HCT116 (cell line): ENCODE results near the gene FOXN3. TPM values are rescaled to one million over a fixed set of nuclear protein-coding genes. Genes with fewer than 3 reads are reported as not detected.

Experiments
- ATAC-seq: fragments of 200-7000 bp; cut with Tn5 transposase; 2 replicates; pipeline ENCODE4 v1.9.1; 2020; ENCODE audit warnings: mild to moderate bottlenecking, moderate library complexity
- BruUV-seq: library from RNA; stranded (reverse); fragments of 400-500 nt; replicated peaks from 2 replicates; lab custom pipeline; 2021; lab: Mats Ljungman, UMichigan
- CTCF ChIA-PET: fragments of 300-600 bp; sonication (Branson Sonifier 250); formaldehyde crosslinking; loops from one replicate; lab custom pipeline; 2021; ENCODE audit warnings: antibody characterized with exemption; lab: Charles Lee
- POLR2A ChIA-PET: fragments of 300-600, 350-600 bp; sonication (Branson Sonifier 250); formaldehyde crosslinking; loops from one replicate; lab custom pipeline; 2021; ENCODE audit warnings: antibody characterized with exemption; lab: Charles Lee
- RAD21 ChIA-PET, 2 experiments: fragments of 300-600 bp; sonication (Branson Sonifier 250); formaldehyde crosslinking; loops; one replicate each; lab custom pipeline; 2023; ENCODE audit warnings: low total read pairs in 2 of 2; ENCODE audit not compliant: uncharacterized antibody in 2 of 2, unreplicated experiment in 2 of 2, low non-redundant PET in 1 of 2; lab: Charles Lee
- DNase-seq: peaks from one replicate; pipeline ENCODE4 v3.0.0-alpha.2; 2010; ENCODE audit warnings: low read depth, low spot score
- H2AFZ ChIP-seq: fragments of 200-600 bp; shearing (Covaris generic), sonication (generic); 2 replicates; pipeline ENCODE4 v1.6.1; 2017; ENCODE audit warnings: low read depth, mixed run types, mixed read lengths, antibody characterized with exemption, low read length; ENCODE audit not compliant: poor library complexity, severe bottlenecking
- H3K27ac ChIP-seq: 2 replicates; pipeline ENCODE4 v1.5.1; 2012; ENCODE audit warnings: low read depth, low read length
- H3K27me3 ChIP-seq: fragments of 200-600 bp; sonication (generic); 2 replicates; pipeline ENCODE4 v1.6.1; 2016; ENCODE audit warnings: mixed run types, low read length, mixed read lengths; ENCODE audit not compliant: insufficient read depth
- H3K36me3 ChIP-seq, 2 experiments: fragments of 200-500 bp in 1 of 2; fragments of 200-600 bp in 1 of 2; sonication (Bioruptor generic) in 1 of 2; sonication (generic) in 1 of 2; 2 replicates each; pipeline versions ENCODE4 v1.5.1 to v1.6.1; 2014 to 2016; ENCODE audit warnings: low read length in 2 of 2, inconsistent platforms in 1 of 2, mixed read lengths in 1 of 2, mixed run types in 1 of 2; ENCODE audit not compliant: insufficient read depth in 2 of 2, control insufficient read depth in 1 of 2
- H3K4me1 ChIP-seq, 2 experiments: fragments of 200-600 bp in 1 of 2; sonication (generic) in 1 of 2; 2 replicates each; pipeline versions ENCODE4 v1.5.1 to v1.6.1; 2012 to 2017; ENCODE audit warnings: low read length in 2 of 2, inconsistent platforms in 1 of 2, mild to moderate bottlenecking in 1 of 2, mixed read lengths in 1 of 2, mixed run types in 1 of 2, moderate library complexity in 1 of 2; ENCODE audit not compliant: insufficient read depth in 2 of 2, control insufficient read depth in 1 of 2
- H3K4me2 ChIP-seq: fragments of 200-600 bp; sonication (generic); 2 replicates; pipeline ENCODE4 v1.6.1; 2017; ENCODE audit warnings: mixed run types, low read length, mixed read lengths
- H3K4me3 ChIP-seq, 2 experiments: fragments of 200-600 bp in 1 of 2; sonication (generic) in 1 of 2; replicated peaks in 1 of 2; 2 replicates each; pipeline ENCODE4 v1.5.1; 2011 to 2016; ENCODE audit warnings: low read length in 2 of 2, control low read depth in 1 of 2, low read depth in 1 of 2, mild to moderate bottlenecking in 1 of 2, mixed read lengths in 1 of 2, mixed run types in 1 of 2
- H3K79me2 ChIP-seq: fragments of 200-600 bp; sonication (generic); 2 replicates; pipeline ENCODE4 v1.6.1; 2017; ENCODE audit warnings: mild to moderate bottlenecking, mixed run types, low read length, moderate library complexity, mixed read lengths; ENCODE audit not compliant: insufficient read depth
- H3K9ac ChIP-seq: fragments of 200-600 bp; sonication (generic); 2 replicates; pipeline ENCODE4 v1.6.1; 2016; ENCODE audit warnings: low read length, mixed read lengths
- H3K9me2 ChIP-seq: fragments of 200-600 bp; sonication (generic), shearing (Covaris generic); 2 replicates; pipeline ENCODE4 v1.6.1; 2017; ENCODE audit warnings: mixed run types, mild to moderate bottlenecking, moderate library complexity; ENCODE audit not compliant: insufficient read depth
- H3K9me3 ChIP-seq, 2 experiments: fragments of 200-500 bp in 1 of 2; fragments of 200-600 bp in 1 of 2; sonication (Bioruptor generic) in 1 of 2; sonication (generic) in 1 of 2; 2 replicates each; pipeline ENCODE4 v1.6.1; 2014 to 2017; ENCODE audit warnings: low read length in 2 of 2, mixed read lengths in 2 of 2, inconsistent platforms in 1 of 2, low read depth in 1 of 2, mild to moderate bottlenecking in 1 of 2, mixed run types in 1 of 2, moderate library complexity in 1 of 2; ENCODE audit not compliant: control insufficient read depth in 1 of 2, insufficient read depth in 1 of 2
- H4K20me1 ChIP-seq: fragments of 200-600 bp; sonication (generic), shearing (Covaris generic); 2 replicates; pipeline ENCODE4 v1.6.1; 2017; ENCODE audit warnings: mixed run types, mild to moderate bottlenecking, moderate library complexity; ENCODE audit not compliant: insufficient read depth
- ATF3 ChIP-seq: IDR thresholded peaks from 2 replicates; pipeline ENCODE4 v1.6.1; 2012
- CBX3 ChIP-seq: IDR thresholded peaks from 2 replicates; pipeline ENCODE4 v1.6.1; 2012; ENCODE audit warnings: low read depth
- CEBPB ChIP-seq: IDR thresholded peaks from 2 replicates; pipeline ENCODE4 v1.6.1; 2012; ENCODE audit warnings: low read depth
- CTCF ChIP-seq, 3 experiments: fragments of 200-600 bp in 1 of 3; sonication (generic) in 1 of 3; IDR thresholded peaks in 2 of 3; conservative IDR thresholded peaks in 1 of 3; 2 replicates each; pipeline ENCODE4 v1.5.1; 2012 to 2017; ENCODE audit warnings: low read depth in 2 of 3, low read length in 2 of 3, antibody characterized with exemption in 1 of 3, borderline replicate concordance in 1 of 3, control low read depth in 1 of 3, mild to moderate bottlenecking in 1 of 3, mixed read lengths in 1 of 3, mixed run types in 1 of 3, moderate library complexity in 1 of 3; ENCODE audit not compliant: insufficient read depth in 1 of 3
- EGR1 ChIP-seq: IDR thresholded peaks from 2 replicates; pipeline ENCODE4 v1.6.1; 2012; ENCODE audit warnings: low read depth
- EZH2 ChIP-seq: fragments of 200-600 bp; sonication (generic); IDR thresholded peaks from 2 replicates; pipeline ENCODE4 v1.6.1; 2017; ENCODE audit warnings: antibody characterized with exemption, mixed run types
- EZH2phosphoT487 ChIP-seq: fragments of 200-600 bp; IDR thresholded peaks from 2 replicates; pipeline ENCODE4 v1.6.1; 2018; ENCODE audit warnings: antibody characterized with exemption, borderline replicate concordance
- FOSL1 ChIP-seq: IDR thresholded peaks from 2 replicates; pipeline ENCODE4 v1.6.1; 2012; ENCODE audit warnings: low read depth
- JUND ChIP-seq: IDR thresholded peaks from 2 replicates; pipeline ENCODE4 v1.6.1; 2012
- MAX ChIP-seq: IDR thresholded peaks from 2 replicates; pipeline ENCODE4 v1.6.1; 2012
- POLR2A ChIP-seq: IDR thresholded peaks from 2 replicates; pipeline ENCODE4 v1.7.0; 2011; ENCODE audit warnings: borderline replicate concordance; ENCODE audit not compliant: insufficient read depth, insufficient read length; ENCODE audit errors: extremely low read depth
- RAD21 ChIP-seq: IDR thresholded peaks from 2 replicates; pipeline ENCODE4 v1.6.1; 2012; ENCODE audit warnings: low read depth, mild to moderate bottlenecking
- REST ChIP-seq: IDR thresholded peaks from 2 replicates; pipeline ENCODE4 v1.6.1; 2012; ENCODE audit warnings: low read depth
- SIN3A ChIP-seq: IDR thresholded peaks from 2 replicates; pipeline ENCODE4 v1.6.1; 2012; ENCODE audit warnings: low read depth
- SP1 ChIP-seq: IDR thresholded peaks from 2 replicates; pipeline ENCODE4 v1.6.1; 2012; ENCODE audit warnings: low read depth
- SRF ChIP-seq: IDR thresholded peaks from 2 replicates; pipeline ENCODE4 v1.6.1; 2012; ENCODE audit warnings: low read depth
- TCF7L2 ChIP-seq: IDR thresholded peaks from 2 replicates; pipeline ENCODE4 v1.7.0; 2011; ENCODE audit warnings: borderline replicate concordance, inconsistent platforms; ENCODE audit not compliant: insufficient read depth, insufficient read length; ENCODE audit errors: extremely low read depth
- YY1 ChIP-seq: IDR thresholded peaks from 2 replicates; pipeline ENCODE4 v1.6.1; 2011; ENCODE audit warnings: low read length, low read depth, moderate library complexity, mild to moderate bottlenecking; ENCODE audit not compliant: insufficient replicate concordance; ENCODE audit errors: extremely low read depth
- ZBTB33 ChIP-seq: IDR thresholded peaks from 2 replicates; pipeline ENCODE4 v1.6.1; 2011; ENCODE audit warnings: mild to moderate bottlenecking, low read length, moderate library complexity; ENCODE audit not compliant: insufficient replicate concordance; ENCODE audit errors: extremely low read depth
- ZFX ChIP-seq: fragments of 450-650 bp; IDR thresholded peaks from 2 replicates; pipeline ENCODE4 v1.6.1; 2017
- intact Hi-C: fragments of 100-400 bp; cut with micrococcal nuclease; formaldehyde crosslinking; loops from 2 replicates; pipeline ENCODE4 v1.10.0; 2022
- total RNA-seq: library from RNA; stranded (reverse); gene quantifications from one replicate; pipeline ENCODE4 v1.2.1, GENCODE V29; 2021; ENCODE audit not compliant: unreplicated experiment

Gene FOXN3
- total RNA-seq, 1 experiment from 2014 or later: 20.0 TPM

- no peak for DNase-seq
- no peaks in the 10 kb centered on the region for H3K9me3 ChIP-seq
- BruUV-seq: no TSS peak
- no peak for ATAC-seq
- H4K20me1 ChIP-seq: no peaks in the 10 kb centered on the region
- H3K4me1 ChIP-seq: no peaks in the 10 kb centered on the region
- H3K27me3 ChIP-seq: no peaks in the 10 kb centered on the region; the same call in 1 of the 2 replicates
- H3K27ac ChIP-seq: no peak overlapping the region
- H2AFZ ChIP-seq: no peak overlapping the region
- intact Hi-C loops: no loop called here
- no peak overlapping the region for H3K4me2 ChIP-seq
- RAD21 ChIA-PET: no interaction called here
- CTCF ChIA-PET: no interaction called here
- H3K9ac ChIP-seq: no peak overlapping the region
- TF ChIP-seq FOSL1 (no peak), YY1 (no peak), EGR1 (no peak), SP1 (no peak), RAD21 (no peak), EZH2 (no peak), ATF3 (no peak), ZBTB33 (no peak), TCF7L2 (no peak), CTCF (IDR thresholded peaks at IDR 0.05 in 2 of 3, conservative IDR thresholded peaks at IDR 0.05 in 1 of 3; ENCODE audit: borderline replicate concordance in 1 of 3, insufficient read depth in 1 of 3, low read depth in 2 of 3, low read length in 2 of 3) (no peak), CEBPB (no peak), MAX (no peak), EZH2phosphoT487 (no peak), REST (no peak), POLR2A (no peak), SIN3A (no peak), JUND (no peak), SRF (no peak), ZFX (no peak), CBX3 (no peak)
- TF ChIP-seq, all 23 proteins: peak for 0
- POLR2A ChIA-PET: no interaction called here
- Histone ChIP-seq H3K79me2 (no peaks in the 10 kb centered on the region), H3K4me3 (no peak overlapping the region), H3K9me2 (no peaks in the 10 kb centered on the region), H3K36me3 (no peaks in the 10 kb centered on the region)
Measured at GRCh38 chr14:89128311-89129026, 288.6 kb downstream of the FOXN3 start.
